ENCODE measurements around the gene RELT. TPM values are rescaled to one million over a fixed set of nuclear protein-coding genes. Genes with fewer than 3 reads are reported as not detected.

RELT gene
- total RNA-seq, 2 donors from 2014 or later, result 17.3 to 19.6 TPM

DNA sequence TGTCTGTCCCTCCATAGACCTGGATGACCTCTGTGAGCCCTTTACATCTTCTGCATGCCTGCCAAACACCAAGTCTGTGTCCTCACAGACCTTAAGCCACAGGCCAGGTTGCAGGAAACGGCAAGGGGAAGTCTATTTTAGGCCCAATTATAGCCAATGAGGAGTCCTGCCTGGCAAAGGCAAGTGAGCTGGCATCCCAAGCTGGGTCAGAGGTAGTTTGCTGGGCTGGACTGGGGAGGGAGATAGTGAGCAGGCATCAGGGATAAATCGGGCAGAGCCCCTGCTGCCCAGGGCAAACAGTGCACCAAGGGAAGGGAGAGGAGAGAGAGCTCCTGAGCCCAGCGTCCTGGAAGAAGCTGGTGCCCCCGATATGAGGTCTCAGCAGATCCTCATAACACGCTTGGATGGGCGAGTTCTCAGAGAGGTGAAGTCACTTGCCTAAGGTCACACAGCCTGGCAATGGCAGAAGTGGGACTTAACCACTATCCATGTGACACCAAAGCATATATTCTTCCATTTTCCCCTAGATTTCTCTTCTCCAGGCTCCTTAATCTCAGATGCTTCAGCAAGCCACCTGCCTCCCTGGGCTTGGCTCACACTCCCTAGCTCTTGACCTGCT is 3.7 kb upstream of the RELT start:
- Mint-ChIP-seq H3K4me1 (ENCODE audit: low read depth) (peaks cover 21% of the 10 kb centered on the region), H3K27me3 (ENCODE audit: low read depth) (no peaks in the 10 kb centered on the region), H3K27ac (no peak overlapping the region), H3K36me3 (ENCODE audit: insufficient read depth in 2 of 2) (peaks cover 0 to 2% of the 10 kb centered on the region in 2 donors), H3K9me3 (no peaks in the 10 kb centered on the region), H3K4me3 (no peak overlapping the region)
- no peak for ATAC-seq (replicated peaks in 1 of 2)
- no peak for DNase-seq

DNA sequence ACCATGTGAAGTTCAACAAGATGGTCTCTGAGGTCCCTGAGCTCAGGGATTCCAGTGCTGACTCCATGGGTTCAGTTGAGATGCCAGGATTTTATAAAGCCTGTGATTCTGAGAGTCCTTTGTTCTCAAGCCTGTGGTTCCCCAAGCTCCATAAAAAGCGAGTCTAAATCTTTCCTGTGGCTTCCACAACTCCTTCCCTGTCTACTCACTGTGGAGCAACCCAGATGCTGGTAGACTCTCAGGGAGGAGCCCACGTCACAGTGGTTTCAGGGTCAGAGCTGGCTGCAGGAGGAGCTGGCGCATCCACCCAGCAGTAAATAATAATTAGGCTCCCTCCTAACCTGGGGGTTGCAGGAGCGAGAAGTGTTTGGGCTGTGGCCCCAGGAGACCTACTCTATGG is 2.0 kb upstream of the RELT start:
- H3K4me3 Mint-ChIP-seq, result no peak overlapping the region
- no peak overlapping the region for H3K27ac Mint-ChIP-seq
- no peak for ATAC-seq (replicated peaks in 1 of 2)
- no peak for DNase-seq
- peaks cover 0 to 2% of the 10 kb centered on the region in 2 donors for H3K36me3 Mint-ChIP-seq (ENCODE audit: insufficient read depth in 2 of 2)
- no peaks in the 10 kb centered on the region for H3K9me3 Mint-ChIP-seq
- H3K27me3 Mint-ChIP-seq (ENCODE audit: low read depth), result no peaks in the 10 kb centered on the region
- peaks cover 31% of the 10 kb centered on the region for H3K4me1 Mint-ChIP-seq (ENCODE audit: low read depth)

DNA sequence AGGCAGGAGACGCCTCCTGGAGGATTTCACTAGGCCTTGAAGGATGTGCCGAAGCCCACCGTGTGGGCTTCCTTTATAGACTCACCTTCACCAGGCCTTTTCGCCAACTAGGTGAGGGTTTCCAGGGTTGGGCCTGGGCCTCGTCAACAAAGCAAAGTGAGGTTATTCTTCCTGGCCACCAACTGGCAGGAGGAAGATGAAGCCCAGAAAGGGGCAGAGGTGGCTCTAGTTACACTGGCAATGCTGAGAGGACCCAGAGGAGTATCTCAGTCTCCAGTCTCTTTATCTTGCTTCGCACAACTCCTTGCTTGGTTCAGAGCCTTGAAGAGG is 404 bp upstream of the RELT start:
- Mint-ChIP-seq H3K4me3 (peak overlapping the region; percentile 88 to 94), H3K9me3 (no peaks in the 10 kb centered on the region), H3K27me3 (ENCODE audit: low read depth) (no peaks in the 10 kb centered on the region), H3K4me1 (ENCODE audit: low read depth) (peaks cover 41% of the 10 kb centered on the region), H3K36me3 (ENCODE audit: insufficient read depth in 2 of 2) (peaks cover 0 to 2% of the 10 kb centered on the region in 2 donors), H3K27ac (peak overlapping the region; percentile 67)
- DNase-seq (no peak), ATAC-seq (replicated peaks in 1 of 2) (peak; percentile 1)

DNA sequence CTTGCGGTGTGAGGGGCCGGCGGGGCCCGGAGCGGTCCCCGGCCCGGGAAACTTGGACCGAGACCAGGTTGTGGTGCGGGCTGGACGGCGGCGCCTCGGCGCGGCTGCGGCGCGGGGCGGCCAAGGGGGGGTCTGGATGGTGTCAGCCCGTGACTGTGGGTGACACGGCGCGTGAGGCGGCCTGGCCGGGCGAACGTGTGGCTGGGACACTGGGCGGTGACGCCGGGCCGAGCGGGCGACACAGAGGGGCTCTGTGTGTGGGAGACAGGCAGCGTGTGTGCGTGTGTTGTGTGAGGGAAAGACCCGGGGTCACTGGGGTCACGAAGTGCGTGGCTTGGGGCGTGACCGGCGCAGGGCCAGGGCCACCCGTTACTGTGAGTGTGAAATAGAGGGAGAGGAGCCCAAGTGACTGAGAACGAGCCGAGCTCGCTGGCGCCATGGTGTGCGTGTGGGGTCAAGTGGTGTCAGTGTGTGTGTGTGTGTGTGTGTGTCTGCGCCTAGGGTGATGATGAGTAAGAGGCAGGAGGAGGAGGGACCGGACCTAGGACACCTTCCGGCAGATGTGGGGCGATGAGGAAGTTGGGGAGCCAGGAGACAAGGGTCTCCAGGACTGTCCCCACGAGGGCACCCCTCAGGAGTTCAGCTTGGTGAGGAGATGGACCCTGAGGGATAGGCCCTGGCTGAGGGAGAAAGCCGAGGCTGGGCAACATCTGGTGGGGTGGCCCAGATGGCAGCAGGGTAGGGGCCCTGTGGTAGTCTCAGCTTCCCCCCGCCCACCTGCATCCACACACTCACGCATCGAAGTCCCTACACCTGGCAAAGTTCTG is 817 bp downstream of the RELT start:
- peaks cover 47% of the 10 kb centered on the region for H3K4me1 Mint-ChIP-seq (ENCODE audit: low read depth)
- no peaks in the 10 kb centered on the region for H3K27me3 Mint-ChIP-seq (ENCODE audit: low read depth)

DNA sequence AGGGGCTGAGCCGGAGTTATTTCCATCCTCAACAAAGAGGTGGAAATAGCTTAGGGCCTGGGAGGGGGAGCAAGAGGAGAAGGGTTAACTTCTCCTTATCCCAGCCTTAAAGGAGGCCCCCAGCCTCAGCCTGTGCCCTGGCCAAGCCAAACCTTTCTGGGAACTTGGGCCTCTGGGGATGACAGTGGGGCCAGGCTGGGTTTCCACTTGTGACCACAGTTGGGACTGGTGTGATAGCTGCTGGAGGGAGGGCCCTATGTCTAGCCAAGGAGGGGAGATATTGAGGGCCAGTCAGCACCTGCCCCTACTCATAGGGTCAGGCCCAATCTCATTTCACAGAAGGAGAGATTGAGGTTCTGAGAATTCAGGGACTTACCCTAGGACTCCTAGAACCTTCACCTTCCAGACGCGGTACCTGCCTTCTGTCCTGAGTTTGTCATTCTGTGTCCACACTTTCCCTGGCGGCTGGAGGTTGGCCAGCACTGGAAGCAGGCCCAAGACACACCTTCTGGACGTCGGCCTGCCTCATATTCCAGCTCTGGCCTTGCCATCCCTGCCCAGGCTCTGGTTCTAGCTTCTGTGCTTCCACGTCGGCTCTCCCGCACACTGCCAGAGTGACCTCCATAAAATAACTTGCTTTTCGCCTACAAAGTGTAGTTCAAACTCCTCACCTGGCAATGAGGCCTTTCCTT is 3.1 kb downstream of the RELT start:
- Mint-ChIP-seq H3K4me1 (ENCODE audit: low read depth) (peaks cover 68% of the 10 kb centered on the region), H3K27me3 (ENCODE audit: low read depth) (no peaks in the 10 kb centered on the region), H3K4me3 (no peak overlapping the region), H3K27ac (peak overlapping the region; percentile 33), H3K9me3 (no peaks in the 10 kb centered on the region), H3K36me3 (ENCODE audit: insufficient read depth in 2 of 2) (peaks cover 0 to 2% of the 10 kb centered on the region in 2 donors)
- ATAC-seq (replicated peaks in 1 of 2) (no peak), DNase-seq (no peak)

More for the DNA sequence above, 817 bp downstream of the RELT start:
- H3K4me3 Mint-ChIP-seq, result peak overlapping the region; percentile 88 to 94
- peak overlapping the region; percentile 92 for H3K27ac Mint-ChIP-seq
- ATAC-seq (replicated peaks in 1 of 2) (peak; percentile 53 to 62), DNase-seq (peak; percentile 70 to 77)
- H3K36me3 Mint-ChIP-seq (ENCODE audit: insufficient read depth in 2 of 2), result peaks cover 0 to 2% of the 10 kb centered on the region in 2 donors
- H3K9me3 Mint-ChIP-seq, result no peaks in the 10 kb centered on the region

DNA sequence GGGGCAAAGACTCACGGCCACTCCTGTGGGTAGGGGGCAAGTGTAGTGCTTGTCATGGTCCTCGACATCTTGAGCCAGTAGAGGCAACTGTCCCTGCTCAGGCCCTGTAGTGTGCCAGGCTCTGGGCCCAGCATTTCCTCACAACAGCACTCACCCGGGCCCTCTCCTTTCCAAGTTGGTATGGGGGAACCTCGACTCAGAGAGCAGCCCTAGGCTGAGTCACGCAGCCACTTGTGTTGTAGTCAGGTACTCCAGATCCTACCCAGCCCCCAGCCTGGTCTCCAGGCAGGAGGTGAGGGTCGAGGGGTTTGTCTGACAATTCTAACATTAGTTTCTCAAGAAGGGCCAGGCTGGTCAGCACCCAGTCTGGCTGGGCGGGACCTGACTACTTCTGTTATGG is 4.1 kb downstream of the RELT start:
- ATAC-seq (replicated peaks in 1 of 2), result no peak
- H3K4me1 Mint-ChIP-seq (ENCODE audit: low read depth), result peaks cover 74% of the 10 kb centered on the region
- H3K27ac Mint-ChIP-seq, result no peak overlapping the region
- H3K4me3 Mint-ChIP-seq, result no peak overlapping the region
- no peak for DNase-seq
- no peaks in the 10 kb centered on the region for H3K9me3 Mint-ChIP-seq
- H3K36me3 Mint-ChIP-seq (ENCODE audit: insufficient read depth in 2 of 2), result peaks cover 0 to 2% of the 10 kb centered on the region in 2 donors
- no peaks in the 10 kb centered on the region for H3K27me3 Mint-ChIP-seq (ENCODE audit: low read depth)

DNA sequence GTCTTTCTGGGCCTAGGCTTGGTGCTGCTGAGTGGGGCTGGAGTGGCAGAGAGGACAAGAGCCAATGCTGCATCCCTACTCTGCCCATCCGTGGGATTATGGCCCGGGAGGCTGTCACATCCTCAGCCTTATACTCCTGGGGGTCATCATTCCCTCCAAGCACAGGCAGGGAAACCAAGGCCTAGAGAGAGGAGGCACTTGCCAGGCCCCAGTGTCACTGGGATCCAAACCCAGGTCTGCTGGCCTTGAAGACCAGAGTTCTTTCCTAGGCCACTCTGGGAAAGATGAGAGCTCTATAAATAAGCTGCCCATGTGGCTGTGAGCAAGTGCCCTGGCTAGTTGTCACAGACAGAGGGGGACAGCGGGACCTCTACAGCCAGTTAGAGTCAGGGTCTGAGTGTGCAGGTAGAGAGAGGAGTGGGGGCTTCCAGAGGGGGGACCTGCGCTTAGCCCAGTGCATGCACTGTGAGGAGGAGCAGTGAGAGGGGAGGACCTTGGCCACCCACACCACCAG is 4.8 kb downstream of the RELT start:
- Mint-ChIP-seq H3K27me3 (ENCODE audit: low read depth) (no peaks in the 10 kb centered on the region), H3K36me3 (ENCODE audit: insufficient read depth in 2 of 2) (peaks cover 0 to 2% of the 10 kb centered on the region in 2 donors), H3K4me1 (ENCODE audit: low read depth) (peaks cover 74% of the 10 kb centered on the region), H3K9me3 (no peaks in the 10 kb centered on the region), H3K4me3 (no peak overlapping the region), H3K27ac (no peak overlapping the region)
- ATAC-seq (replicated peaks in 1 of 2) (no peak), DNase-seq (no peak)

DNA sequence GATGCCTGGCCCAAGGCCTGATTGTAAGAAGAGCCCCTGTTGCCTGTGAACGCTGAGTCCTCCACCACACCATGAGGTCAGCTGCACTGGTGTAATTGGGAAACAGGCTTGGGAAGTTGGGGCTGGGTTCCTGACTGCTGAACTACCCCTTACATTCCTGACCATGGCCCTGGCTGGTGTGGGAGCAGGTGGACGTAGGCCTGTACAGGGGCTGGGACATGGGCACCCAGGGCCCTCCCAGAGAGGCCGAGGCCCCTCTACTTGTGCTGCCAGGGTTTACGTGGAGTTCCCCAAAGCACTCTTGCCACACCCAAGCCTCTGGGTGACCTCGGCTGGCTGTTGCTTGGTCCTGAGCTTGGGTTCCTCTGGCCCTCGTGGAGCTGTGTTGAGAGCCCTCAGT is 5.4 kb downstream of the RELT start:
- no peak for ATAC-seq (replicated peaks in 1 of 2)
- Mint-ChIP-seq H3K27me3 (ENCODE audit: low read depth) (no peaks in the 10 kb centered on the region), H3K36me3 (ENCODE audit: insufficient read depth in 2 of 2) (peaks cover 0 to 2% of the 10 kb centered on the region in 2 donors), H3K9me3 (no peaks in the 10 kb centered on the region), H3K27ac (no peak overlapping the region), H3K4me1 (ENCODE audit: low read depth) (peaks cover 74% of the 10 kb centered on the region), H3K4me3 (no peak overlapping the region)
- no peak for DNase-seq

DNA sequence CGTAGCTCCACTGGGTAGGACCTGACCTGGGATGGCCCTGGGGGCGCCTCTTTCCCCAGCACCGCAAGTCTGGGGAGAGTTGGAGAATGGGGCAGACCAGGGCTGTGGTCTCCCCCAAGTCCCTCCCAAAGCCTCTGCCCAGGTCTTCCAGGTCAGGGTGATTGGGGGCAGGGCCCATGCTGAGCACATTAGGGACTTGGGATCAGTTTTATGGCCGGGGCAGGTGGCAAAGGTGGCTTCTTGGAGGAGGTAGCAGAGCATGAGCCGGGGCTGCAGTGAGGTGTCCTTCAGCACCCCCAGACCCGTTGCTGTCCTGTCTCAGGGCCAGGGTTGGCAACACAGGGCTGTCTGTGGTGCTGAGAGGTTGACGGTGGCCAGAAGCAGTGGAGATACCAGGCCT is 6.0 kb downstream of the RELT start:
- no peak for ATAC-seq (replicated peaks in 1 of 2)
- no peaks in the 10 kb centered on the region for H3K27me3 Mint-ChIP-seq (ENCODE audit: low read depth)
- no peak for DNase-seq
- no peak overlapping the region for H3K27ac Mint-ChIP-seq
- no peaks in the 10 kb centered on the region for H3K9me3 Mint-ChIP-seq
- peaks cover 0 to under 1% of the 10 kb centered on the region in 2 donors for H3K36me3 Mint-ChIP-seq (ENCODE audit: insufficient read depth in 2 of 2)
- peaks cover 78% of the 10 kb centered on the region for H3K4me1 Mint-ChIP-seq (ENCODE audit: low read depth)
- no peak overlapping the region for H3K4me3 Mint-ChIP-seq

DNA sequence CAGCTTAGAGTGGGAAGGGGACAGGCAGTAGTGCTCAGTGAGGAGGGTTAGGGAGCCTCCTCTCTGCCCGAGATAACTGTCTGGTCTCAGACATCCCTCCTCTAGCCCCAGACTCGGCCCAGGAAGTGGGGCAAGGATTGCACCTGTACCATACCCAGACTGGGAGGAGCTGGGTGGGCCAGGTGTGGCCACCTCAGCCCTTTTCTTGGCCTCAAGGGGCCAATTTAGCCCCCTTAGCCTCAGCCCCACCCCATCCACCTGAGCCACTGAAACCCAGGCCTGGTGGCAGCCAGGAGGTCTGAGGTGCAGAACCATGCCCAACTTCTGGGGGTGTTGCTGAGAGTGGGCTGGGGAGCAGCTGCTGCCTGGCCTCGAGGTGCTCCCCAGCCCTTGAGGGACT is 6.5 kb downstream of the RELT start:
- no peaks in the 10 kb centered on the region for H3K36me3 Mint-ChIP-seq (ENCODE audit: insufficient read depth in 2 of 2)
- no peak overlapping the region for H3K4me3 Mint-ChIP-seq
- no peaks in the 10 kb centered on the region for H3K27me3 Mint-ChIP-seq (ENCODE audit: low read depth)
- no peak overlapping the region for H3K27ac Mint-ChIP-seq
- ATAC-seq (replicated peaks in 1 of 2) (no peak), DNase-seq (no peak)
- H3K9me3 Mint-ChIP-seq, result no peaks in the 10 kb centered on the region
- peaks cover 76% of the 10 kb centered on the region for H3K4me1 Mint-ChIP-seq (ENCODE audit: low read depth)

DNA sequence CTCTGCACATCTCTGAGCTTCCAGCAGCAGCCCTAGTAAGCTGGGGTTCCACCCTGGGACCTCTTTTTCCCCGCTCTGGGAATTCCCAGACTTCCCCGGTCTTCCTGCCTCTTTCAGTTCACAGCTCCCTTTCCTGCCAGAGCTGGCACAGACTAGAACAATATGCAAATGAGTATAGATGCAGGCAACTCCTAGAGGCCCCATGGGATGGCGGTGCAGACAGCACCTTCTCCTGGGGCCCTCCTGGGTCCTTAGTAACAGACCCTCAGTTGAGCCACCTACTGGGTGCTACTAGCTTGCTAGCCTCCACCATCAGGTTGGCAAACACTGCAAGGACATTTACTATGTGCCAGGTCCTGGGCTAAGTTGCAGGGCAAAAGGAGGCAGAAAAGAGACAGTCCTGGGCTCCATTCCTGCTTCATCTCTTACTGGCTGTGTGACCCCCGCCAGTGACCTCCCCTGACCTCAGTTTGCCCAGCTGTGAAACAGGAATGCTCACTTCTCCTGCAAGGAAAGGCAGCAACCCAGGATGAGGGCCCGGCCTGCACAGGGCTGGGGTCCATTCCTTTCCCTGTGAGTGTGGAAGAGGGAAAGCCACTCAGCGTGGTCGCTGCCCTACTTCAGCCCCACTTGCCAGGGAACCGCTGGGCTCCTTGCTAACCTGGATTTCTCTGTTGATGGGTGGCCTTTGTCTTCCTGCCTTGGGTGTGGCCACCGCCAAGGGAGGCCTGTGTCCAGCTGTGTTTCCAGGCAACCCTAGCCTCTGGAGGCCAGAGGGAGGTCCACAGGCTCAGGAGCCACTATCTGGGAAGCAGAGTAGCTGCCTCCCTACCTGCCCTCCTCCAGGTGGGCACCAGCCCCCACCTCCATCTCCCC is 7.3 kb downstream of the RELT start:
- DNase-seq, result no peak
- Mint-ChIP-seq H3K9me3 (no peaks in the 10 kb centered on the region), H3K4me1 (ENCODE audit: low read depth) (peaks cover 69% of the 10 kb centered on the region), H3K36me3 (ENCODE audit: insufficient read depth in 2 of 2) (no peaks in the 10 kb centered on the region), H3K27ac (peak overlapping the region; percentile 75), H3K4me3 (no peak overlapping the region), H3K27me3 (ENCODE audit: low read depth) (no peaks in the 10 kb centered on the region)
- ATAC-seq (replicated peaks in 1 of 2), result no peak

DNA sequence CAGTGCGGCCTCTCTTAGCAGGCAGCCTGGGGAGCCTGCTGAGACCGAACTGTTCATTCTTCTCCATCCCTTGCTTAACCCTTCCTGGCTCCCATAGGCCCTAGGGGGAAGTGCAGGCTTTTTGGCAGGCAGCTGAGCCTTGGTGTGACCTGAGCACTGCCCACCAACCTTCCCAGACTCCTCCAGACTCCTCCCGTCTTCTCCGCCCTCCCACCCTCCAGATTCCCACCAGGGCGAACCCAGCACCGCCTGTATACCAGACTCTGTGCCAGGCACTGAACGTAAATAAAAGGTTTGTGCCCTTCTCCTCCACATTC is 7.9 kb downstream of the RELT start:
- ATAC-seq (replicated peaks in 1 of 2) (no peak), DNase-seq (no peak)
- Mint-ChIP-seq H3K9me3 (no peaks in the 10 kb centered on the region), H3K36me3 (ENCODE audit: insufficient read depth in 2 of 2) (no peaks in the 10 kb centered on the region), H3K27ac (no peak overlapping the region), H3K27me3 (ENCODE audit: low read depth) (no peaks in the 10 kb centered on the region), H3K4me3 (no peak overlapping the region), H3K4me1 (ENCODE audit: low read depth) (peaks cover 63% of the 10 kb centered on the region)

DNA sequence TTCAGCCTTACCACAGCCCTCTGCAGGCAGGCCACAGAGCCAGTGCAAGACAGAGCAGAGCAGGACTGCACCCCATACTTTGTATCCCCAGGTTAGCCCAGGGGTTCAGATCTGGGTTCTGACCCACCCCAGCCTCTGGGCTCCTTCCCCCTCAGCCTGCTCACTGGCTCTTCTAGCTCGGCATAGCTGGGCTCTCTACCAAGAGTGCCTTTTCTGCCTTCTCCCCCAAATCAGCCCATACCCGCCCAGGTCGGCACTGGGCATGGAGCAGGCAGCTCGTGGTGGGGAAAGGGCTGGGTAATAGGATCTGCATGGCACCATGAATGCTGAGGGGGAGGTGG is 8.3 kb downstream of the RELT start:
- H3K9me3 Mint-ChIP-seq, result no peaks in the 10 kb centered on the region
- H3K4me1 Mint-ChIP-seq (ENCODE audit: low read depth), result peaks cover 59% of the 10 kb centered on the region
- H3K27ac Mint-ChIP-seq, result peak overlapping the region; percentile 27
- H3K36me3 Mint-ChIP-seq (ENCODE audit: insufficient read depth in 2 of 2), result no peaks in the 10 kb centered on the region
- peak in 1 of 2 donors; percentile 6 for ATAC-seq (replicated peaks in 1 of 2)
- H3K4me3 Mint-ChIP-seq, result peak overlapping the region; percentile 31 to 62
- DNase-seq, result no peak
- no peaks in the 10 kb centered on the region for H3K27me3 Mint-ChIP-seq (ENCODE audit: low read depth)

Measured in activated T-cell treated with anti-CD3 and anti-CD28 coated beads, Interleukin-2, amount 50 U/mL, for 72 hours (primary cell).